ENCODE measurements around the gene BCL11B.
A peak's percentile ranks its signal among the peaks of the same experiment; 100 is the strongest.

The BCL11B gene

DNA sequence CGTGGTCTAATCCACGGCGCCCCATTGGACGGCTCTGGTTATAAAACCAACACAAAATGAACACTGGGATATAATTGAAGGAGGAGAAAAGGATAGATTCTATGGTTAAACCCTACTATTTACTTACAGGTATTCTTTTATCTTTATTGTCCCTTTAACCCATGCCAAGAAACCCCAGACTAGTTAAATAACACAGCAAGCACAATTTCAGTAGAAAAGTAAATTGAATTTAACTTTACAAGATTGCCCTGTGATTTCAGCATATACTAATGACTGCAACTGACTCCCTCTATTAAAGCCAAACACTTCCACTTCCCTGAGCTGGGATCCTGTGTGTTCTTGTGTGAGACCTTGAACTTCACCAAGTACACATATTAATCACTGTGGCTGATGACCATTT lies 45.3 kb downstream of the BCL11B start:
- DNase-seq: no peak

GRCh38 chr14:99225436-99226203 lies 46.4 kb downstream of the BCL11B start:
- no peak for DNase-seq

- no peak for DNase-seq
Observed at GRCh38 chr14:99224948-99225347, 47.0 kb downstream of the BCL11B start.

DNA sequence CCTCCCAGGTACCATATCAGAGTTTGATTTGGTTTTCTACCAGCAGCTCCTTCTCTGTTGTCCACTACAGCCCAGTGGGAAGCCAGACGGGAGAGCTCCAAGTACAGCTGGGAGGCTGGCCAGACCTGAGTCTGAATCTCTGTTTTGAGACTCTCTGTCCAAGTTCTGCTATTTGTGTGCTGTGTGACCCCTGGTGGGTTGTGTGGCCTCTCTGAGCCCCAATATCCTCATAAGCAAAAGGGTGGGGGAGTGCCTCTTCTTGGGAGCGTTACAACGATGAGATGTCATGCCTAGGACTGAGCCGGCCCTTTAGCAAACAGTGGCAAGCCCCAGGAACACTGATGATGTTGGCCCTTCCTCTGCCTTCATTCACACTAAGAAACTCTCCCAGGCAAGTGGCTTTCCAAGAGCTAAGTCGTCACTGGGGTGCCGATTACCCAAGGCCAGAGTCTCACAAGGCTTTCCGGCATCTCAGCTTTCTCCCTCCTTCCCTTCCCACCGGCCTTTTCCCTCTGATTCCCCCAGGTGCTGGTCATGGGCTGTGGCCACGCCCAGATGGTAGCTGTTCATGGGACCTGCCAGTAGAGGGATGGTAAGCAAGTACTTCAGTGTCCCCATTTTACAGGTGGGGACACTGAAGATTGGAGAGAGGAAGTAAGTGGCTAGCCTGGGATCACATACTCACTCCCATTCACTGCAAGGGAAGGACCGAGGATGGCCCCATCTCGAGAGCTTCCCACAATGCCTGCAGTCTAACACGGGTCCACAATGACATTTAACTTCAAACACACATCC lies 47.7 kb downstream of the BCL11B start:
- DNase-seq: no peak

DNA sequence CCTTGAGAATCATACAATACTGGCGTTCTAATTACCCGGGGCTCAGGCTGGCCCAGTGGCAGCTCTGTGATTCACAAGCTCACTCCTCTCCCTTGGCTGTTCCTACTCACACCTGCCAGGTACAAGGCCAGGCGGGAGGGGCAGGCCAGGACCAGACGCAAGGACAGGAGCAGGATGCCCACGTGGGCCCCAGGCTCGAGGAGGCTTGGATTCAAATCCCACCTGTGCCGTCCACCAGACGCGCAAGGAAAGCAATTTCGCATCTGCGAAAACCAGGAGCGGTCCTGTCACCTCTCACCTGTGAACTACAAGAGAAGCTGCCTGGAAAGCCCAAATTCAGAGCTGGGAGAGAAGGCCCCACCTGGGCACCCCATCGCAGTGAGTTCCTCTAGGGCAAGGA lies 50.6 kb downstream of the BCL11B start:
- no peak for DNase-seq

GRCh38 chr14:99217066-99217955 lies 54.7 kb downstream of the BCL11B start:
- no peak for DNase-seq

DNA sequence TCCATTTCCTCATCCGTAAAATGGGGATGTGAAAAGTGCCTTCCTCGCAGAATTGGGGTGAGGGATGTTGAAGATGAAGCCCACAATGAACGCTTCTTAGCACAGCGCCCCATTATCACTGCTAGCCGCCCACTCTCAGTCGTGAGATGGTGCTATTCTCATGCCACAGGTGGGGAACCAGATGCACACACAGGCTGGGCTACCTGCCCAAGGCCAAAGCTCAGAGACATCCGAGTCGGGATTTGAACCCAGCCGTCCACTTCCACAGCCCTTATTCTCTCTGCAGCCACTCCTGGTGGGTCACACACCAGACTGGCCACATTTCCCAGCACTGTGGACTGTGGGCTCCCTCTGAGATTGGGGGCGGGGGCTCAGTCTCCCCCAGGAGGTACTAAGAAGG lies 55.8 kb downstream of the BCL11B start:
- DNase-seq: no peak

DNA sequence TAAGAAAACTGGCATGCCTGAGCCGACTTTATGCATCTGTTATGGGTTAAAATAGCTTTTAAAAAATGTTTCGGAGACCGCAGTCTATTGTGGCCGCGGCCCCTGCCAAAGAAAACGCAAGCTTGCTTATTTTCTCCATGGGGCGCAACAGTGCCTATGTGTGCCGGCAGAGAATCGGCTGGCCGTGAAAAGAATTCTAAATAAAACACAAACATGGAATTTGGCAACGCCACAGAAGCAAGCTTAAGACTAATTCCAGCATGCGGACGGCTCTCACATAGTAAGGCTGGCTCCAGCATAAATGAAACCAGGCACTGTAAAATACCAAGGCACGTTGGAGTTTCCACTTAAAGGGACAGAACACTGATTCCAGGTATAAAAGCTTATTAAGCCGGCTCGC lies 56.7 kb downstream of the BCL11B start:
- DNase-seq: peak in 6 of 51 donors; percentile 6 to 23 (median 10)

GRCh38 chr14:99214701-99215100 lies 57.3 kb downstream of the BCL11B start:
- no peak for DNase-seq

GRCh38 chr14:99213527-99213971 lies 58.4 kb downstream of the BCL11B start:
- no peak for DNase-seq

GRCh38 chr14:99213101-99213500 lies 58.9 kb downstream of the BCL11B start:
- no peak for DNase-seq

DNA sequence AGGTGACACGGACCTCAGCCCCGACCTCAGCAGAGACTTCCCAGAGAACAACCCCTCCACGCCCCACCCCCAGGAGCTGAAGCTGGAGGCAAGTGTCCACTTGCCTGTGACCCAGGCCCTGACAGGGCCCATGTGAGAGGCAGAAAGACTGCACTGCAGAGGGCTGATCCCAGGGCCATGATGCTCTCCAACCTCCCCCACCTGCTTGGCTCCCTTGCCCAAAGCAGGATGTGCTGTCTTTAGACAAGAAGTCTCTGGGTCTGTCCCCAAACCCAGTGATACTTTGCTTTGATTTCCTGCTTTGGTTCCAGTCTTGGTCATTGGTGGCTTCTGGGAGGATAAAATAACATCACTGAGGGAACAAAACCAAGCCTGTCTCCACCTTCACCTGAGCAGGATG lies 59.4 kb downstream of the BCL11B start:
- DNase-seq: no peak

- DNase-seq: no peak
Observed at GRCh38 chr14:99212199-99212598, 59.8 kb downstream of the BCL11B start.

GRCh38 chr14:99211410-99211809 lies 60.6 kb downstream of the BCL11B start:
- DNase-seq: no peak

GRCh38 chr14:99210333-99210732 lies 61.7 kb downstream of the BCL11B start:
- DNase-seq: no peak

DNA sequence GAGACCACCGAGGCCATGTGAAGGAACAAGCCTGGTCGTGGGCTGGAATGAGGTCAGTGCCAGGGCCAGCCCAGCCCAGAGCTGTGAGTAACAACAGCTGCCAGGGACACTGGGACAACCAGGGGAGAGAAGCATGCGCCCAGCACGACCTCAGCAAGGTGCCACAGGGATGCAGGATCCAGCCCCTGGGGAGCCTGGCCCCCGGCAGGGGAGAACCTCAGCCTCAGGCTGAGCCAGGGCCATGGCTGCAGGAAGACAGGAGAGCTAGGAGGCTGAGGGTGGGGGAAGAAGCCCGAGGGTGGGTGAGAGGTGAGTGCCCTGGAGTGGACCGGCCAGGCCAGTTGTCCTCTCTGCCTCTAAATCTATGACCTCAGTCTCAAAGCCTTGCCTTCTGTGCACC lies 62.6 kb downstream of the BCL11B start:
- no peak for DNase-seq

DNA sequence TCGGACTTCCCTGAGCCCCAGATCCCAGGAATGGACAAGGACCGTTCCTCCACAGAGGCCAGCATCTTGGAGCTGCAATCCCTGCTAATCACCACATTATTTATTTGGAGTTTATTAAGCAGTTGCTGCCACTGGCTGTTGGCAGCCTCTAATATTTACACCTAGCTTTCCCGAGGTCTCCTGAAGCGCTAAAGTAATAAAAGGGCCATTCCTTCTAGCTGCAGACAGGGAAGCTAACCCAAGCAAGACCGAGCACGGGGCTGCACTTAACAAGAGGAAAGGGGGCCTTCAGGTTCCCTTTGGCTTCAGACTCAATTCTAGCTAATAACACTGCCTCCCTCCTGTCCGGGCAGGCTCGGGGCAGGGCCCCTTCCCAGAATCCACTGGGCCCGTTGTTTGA lies 63.7 kb downstream of the BCL11B start:
- no peak for DNase-seq

DNA sequence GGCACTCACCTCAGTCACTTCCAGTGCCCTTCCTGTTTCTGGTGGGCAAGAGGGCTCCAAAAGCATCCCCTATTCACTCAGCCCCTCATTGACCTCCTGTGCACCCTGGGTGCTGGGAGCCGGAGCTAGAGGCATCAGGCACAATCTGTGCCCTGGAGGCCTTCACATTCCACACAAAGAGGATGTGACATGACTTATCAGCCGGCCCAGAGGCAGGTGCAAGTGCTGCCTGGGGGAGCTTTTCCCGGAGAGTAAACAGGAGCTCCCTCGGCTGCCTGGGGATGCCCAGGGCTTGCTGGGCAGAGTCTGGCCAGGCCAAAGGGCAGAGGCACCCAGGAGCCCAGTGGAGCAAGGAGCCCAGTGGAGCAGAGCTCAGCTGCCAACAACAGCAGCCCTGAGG lies 64.5 kb downstream of the BCL11B start:
- no peak for DNase-seq

DNA sequence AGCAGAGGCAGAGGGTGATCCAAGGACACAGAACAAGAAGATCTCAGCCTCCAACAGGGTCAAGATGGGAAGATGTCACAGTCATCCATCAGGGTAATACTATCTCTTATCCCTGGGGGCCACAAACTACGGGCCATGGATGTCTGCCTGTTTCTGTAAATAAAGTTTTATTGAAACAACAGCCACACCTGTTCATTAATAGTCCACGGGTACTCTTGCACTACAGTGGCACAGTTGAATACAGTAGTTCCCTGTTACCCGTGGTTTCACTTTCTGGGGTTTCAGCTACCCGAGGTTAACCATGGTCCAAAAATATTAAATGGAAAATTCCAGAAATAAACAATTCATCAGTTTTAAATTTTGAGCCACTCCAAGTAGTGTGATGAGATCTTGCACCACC lies 65.9 kb downstream of the BCL11B start:
- no peak for DNase-seq

GRCh38 chr14:99205086-99205688 lies 66.8 kb downstream of the BCL11B start:
- no peak for DNase-seq

DNA sequence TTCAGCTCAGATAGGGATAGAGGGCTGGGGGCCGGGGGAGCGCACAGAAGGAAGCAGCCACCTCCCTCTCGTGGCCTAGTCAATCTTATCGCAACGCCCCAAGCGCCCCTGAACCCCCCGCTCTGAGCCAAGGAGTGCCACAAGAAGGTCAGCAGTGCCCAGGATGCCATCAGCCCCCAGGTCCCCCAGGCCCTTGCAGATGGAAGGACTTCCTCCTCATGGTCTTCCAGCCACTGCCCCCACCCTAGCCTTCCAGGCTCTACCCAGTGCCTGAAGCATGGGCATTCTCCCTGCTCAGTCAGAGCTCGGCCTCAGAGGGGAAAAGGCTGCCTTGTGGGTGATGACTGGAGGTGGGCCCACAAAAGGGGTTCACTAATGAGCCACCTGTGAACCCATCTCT lies 68.2 kb downstream of the BCL11B start:
- DNase-seq: no peak

GRCh38 chr14:99203080-99203479 lies 68.9 kb downstream of the BCL11B start:
- DNase-seq: no peak

Measured in hypothalamus (tissue), 51 donors.